Measurements from ENCODE around the gene ARTN.

- TF ChIP-seq ZNF551 (CRISPR knock-in tag; IDR thresholded peaks at IDR 0.05) (no peak), CTCF (IDR thresholded peaks at IDR 0.05 in 2 of 3, conservative IDR thresholded peaks at IDR 0.05 in 1 of 3; ENCODE audit: insufficient read depth in 2 of 3, low read depth in 1 of 3, low read length in 3 of 3) (no peak), CHD2 (IDR thresholded peaks at IDR 0.05; ENCODE audit: low read depth, low read length) (no peak), ZFX (CRISPR knock-in tag; IDR thresholded peaks at IDR 0.05) (no peak), SAFB2 (IDR thresholded peaks at IDR 0.05; ENCODE audit: borderline replicate concordance, low read depth, low read length, severe bottlenecking) (no peak), HDAC6 (IDR thresholded peaks at IDR 0.05; ENCODE audit: low read depth, low read length) (no peak), SP2 (IDR thresholded peaks at IDR 0.05; ENCODE audit: extremely low read depth, low read depth, low read length, poor library complexity, severe bottlenecking) (no peak), TCF7L2 (IDR thresholded peaks at IDR 0.05; ENCODE audit: low read depth, low read length) (no peak), GABPA (tag; conservative IDR thresholded peaks at IDR 0.05; ENCODE audit: low read depth) (no peak), VEZF1 (CRISPR knock-in tag; IDR thresholded peaks at IDR 0.05) (no peak)
- TF ChIP-seq, protein P1, sequence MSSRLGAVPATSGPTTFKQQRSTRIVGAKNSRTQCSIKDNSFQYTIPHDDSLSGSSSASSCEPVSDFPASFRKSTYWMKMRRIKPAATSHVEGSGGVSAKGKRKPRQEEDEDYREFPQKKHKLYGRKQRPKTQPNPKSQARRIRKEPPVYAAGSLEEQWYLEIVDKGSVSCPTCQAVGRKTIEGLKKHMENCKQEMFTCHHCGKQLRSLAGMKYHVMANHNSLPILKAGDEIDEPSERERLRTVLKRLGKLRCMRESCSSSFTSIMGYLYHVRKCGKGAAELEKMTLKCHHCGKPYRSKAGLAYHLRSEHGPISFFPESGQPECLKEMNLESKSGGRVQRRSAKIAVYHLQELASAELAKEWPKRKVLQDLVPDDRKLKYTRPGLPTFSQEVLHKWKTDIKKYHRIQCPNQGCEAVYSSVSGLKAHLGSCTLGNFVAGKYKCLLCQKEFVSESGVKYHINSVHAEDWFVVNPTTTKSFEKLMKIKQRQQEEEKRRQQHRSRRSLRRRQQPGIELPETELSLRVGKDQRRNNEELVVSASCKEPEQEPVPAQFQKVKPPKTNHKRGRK (tag; IDR thresholded peaks at IDR 0.05): no peak
- TF ChIP-seq, protein P2, sequence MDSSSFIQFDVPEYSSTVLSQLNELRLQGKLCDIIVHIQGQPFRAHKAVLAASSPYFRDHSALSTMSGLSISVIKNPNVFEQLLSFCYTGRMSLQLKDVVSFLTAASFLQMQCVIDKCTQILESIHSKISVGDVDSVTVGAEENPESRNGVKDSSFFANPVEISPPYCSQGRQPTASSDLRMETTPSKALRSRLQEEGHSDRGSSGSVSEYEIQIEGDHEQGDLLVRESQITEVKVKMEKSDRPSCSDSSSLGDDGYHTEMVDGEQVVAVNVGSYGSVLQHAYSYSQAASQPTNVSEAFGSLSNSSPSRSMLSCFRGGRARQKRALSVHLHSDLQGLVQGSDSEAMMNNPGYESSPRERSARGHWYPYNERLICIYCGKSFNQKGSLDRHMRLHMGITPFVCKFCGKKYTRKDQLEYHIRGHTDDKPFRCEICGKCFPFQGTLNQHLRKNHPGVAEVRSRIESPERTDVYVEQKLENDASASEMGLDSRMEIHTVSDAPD (CRISPR knock-in tag; IDR thresholded peaks at IDR 0.05): no peak
- TF ChIP-seq, protein P3, sequence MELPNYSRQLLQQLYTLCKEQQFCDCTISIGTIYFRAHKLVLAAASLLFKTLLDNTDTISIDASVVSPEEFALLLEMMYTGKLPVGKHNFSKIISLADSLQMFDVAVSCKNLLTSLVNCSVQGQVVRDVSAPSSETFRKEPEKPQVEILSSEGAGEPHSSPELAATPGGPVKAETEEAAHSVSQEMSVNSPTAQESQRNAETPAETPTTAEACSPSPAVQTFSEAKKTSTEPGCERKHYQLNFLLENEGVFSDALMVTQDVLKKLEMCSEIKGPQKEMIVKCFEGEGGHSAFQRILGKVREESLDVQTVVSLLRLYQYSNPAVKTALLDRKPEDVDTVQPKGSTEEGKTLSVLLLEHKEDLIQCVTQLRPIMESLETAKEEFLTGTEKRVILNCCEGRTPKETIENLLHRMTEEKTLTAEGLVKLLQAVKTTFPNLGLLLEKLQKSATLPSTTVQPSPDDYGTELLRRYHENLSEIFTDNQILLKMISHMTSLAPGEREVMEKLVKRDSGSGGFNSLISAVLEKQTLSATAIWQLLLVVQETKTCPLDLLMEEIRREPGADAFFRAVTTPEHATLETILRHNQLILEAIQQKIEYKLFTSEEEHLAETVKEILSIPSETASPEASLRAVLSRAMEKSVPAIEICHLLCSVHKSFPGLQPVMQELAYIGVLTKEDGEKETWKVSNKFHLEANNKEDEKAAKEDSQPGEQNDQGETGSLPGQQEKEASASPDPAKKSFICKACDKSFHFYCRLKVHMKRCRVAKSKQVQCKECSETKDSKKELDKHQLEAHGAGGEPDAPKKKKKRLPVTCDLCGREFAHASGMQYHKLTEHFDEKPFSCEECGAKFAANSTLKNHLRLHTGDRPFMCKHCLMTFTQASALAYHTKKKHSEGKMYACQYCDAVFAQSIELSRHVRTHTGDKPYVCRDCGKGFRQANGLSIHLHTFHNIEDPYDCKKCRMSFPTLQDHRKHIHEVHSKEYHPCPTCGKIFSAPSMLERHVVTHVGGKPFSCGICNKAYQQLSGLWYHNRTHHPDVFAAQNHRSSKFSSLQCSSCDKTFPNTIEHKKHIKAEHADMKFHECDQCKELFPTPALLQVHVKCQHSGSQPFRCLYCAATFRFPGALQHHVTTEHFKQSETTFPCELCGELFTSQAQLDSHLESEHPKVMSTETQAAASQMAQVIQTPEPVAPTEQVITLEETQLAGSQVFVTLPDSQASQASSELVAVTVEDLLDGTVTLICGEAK (IDR thresholded peaks at IDR 0.05): no peak
- TF ChIP-seq, protein P3 (CRISPR knock-in tag; IDR thresholded peaks at IDR 0.05): no peak
These were observed 715 bp upstream of the ARTN start for GRCh38 chr1:43932786-43933385.

Measured in K562 (cell line).